IPS-20b (cell line): ENCODE data around the gene ANXA3.
"Not testable (repeated sequence)": the region's sequence is repeated elsewhere in the genome, so short reads cannot be mapped to it uniquely, and the experiment has no call there.

Source experiments
- H3K27ac ChIP-seq: one replicate; pipeline ENCODE4 v1.5.1; 2013; ENCODE audit warnings: low read length
- H3K27me3 ChIP-seq: 2 replicates; pipeline ENCODE4 v1.6.1; 2013; ENCODE audit warnings: mild to moderate bottlenecking, low read length, inconsistent platforms; ENCODE audit not compliant: insufficient read depth
- H3K36me3 ChIP-seq: 2 replicates; pipeline ENCODE4 v1.6.1; 2013; ENCODE audit warnings: low read depth, mild to moderate bottlenecking, inconsistent platforms, low read length, moderate library complexity; ENCODE audit not compliant: insufficient read depth
- H3K4me1 ChIP-seq: 2 replicates; pipeline ENCODE4 v1.6.1; 2013; ENCODE audit warnings: mild to moderate bottlenecking, control low read depth, inconsistent platforms, low read length, moderate library complexity; ENCODE audit not compliant: insufficient read depth
- H3K4me3 ChIP-seq: 2 replicates; pipeline ENCODE4 v1.5.1; 2013; ENCODE audit warnings: mild to moderate bottlenecking, low read length, inconsistent platforms
- H3K9ac ChIP-seq: 2 replicates; pipeline ENCODE4 v1.6.1; 2013; ENCODE audit warnings: low read depth, mild to moderate bottlenecking, inconsistent platforms, low read length, moderate library complexity
- H3K9me3 ChIP-seq: 2 replicates; pipeline ENCODE4 v1.6.1; 2013; ENCODE audit warnings: mild to moderate bottlenecking, low read depth, low read length, inconsistent platforms; ENCODE audit not compliant: insufficient read depth

The ANXA3 gene

DNA sequence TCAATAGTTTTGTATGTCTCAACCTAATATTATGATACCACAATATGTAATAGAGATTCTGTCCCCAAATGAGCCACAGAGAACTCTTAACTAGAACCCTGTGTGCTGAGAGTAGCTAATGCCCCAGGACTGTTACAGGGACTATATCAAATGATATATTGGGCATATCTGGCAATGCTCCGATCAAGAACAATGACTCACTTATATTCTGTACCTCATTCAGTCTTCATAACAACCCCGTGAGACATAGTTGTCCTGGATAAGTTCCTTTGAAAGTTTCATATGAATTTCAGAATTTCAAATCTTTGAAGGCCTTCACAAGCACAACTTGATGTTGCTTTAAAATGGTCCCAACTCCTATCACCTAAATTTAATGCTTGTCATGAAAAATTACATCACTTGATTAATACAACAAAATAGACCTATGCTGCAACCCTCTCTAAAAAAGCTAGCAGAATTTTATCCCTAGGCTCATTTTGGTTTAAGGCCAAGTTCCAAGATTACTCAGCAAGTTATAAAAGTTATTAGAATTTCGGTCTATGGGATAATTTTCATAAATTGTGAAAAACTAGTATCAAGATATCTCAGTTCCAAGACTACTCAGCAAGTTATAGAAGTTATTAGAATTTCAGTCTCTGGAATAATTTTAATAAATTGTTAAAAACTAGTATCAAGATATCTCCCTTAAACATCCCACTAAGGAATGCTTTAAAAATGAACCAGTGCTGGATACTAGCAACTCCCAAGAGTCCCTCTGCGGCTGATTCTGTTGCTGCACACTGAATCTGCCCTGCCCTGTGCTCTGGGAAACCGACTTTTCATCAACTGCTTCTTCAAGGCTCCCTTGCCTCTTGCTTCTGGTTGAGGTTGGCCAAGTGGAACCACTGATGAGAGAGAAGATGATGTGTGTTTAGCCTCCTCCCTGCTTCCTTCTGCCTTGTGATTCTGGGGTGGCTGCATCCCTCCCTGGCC, 6.0 kb upstream of the ANXA3 start:
- no peak overlapping the region for H3K9ac ChIP-seq
- peaks cover 19% of the 10 kb centered on the region for H3K36me3 ChIP-seq
- H3K9me3 ChIP-seq: no peaks in the 10 kb centered on the region
- no peak overlapping the region for H3K4me3 ChIP-seq
- H3K27me3 ChIP-seq: peaks cover 12% of the 10 kb centered on the region; the same call in 1 of the 2 replicates
- no peak overlapping the region for H3K27ac ChIP-seq
- peaks cover 9% of the 10 kb centered on the region; the same call in 1 of the 2 replicates for H3K4me1 ChIP-seq

DNA sequence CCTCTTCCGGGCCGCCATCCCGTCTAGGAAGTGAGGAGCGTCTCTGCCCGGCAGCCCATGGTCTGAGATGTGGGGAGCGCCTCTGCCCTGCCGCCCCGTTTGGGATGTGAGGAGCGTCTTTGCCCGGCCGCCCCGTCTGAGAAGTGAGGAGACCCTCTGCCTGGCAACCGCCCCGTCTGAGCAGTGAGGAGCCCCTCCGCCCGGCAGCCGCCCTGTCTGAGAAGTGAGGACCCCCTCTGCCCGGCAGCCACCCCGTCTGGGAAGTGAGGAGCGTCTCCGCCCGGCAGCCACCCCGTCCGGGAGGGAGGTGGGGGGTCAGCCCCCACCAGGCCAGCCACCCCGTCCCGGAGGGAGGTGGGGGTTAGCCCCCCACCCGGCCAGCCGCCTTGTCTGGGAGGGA, 3.7 kb upstream of the ANXA3 start:
- H3K36me3 ChIP-seq, H3K4me3 ChIP-seq, H3K27ac ChIP-seq, H3K9ac ChIP-seq, H3K9me3 ChIP-seq: not testable (repeated sequence)
- peaks cover 12% of the 10 kb centered on the region; the same call in 1 of the 2 replicates for H3K4me1 ChIP-seq
- peaks cover 35% of the 10 kb centered on the region for H3K27me3 ChIP-seq

DNA sequence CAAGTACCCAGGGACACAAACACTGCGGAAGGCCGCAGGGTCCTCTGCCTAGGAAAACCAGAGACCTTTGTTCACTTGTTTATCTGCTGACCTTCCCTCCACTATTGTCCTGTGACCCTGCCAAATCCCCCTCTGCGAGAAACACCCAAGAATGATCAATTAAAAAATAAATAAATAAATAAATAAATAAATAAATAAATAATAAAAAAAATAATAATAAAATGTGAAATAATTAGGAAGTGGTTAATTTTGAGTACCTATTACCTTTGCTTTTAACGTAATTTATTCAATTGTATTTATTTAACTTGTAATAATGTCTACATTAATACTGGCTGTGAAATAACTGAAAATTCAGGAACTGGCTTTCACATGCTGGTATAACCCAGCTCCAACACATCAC, 2.7 kb upstream of the ANXA3 start:
- H3K4me1 ChIP-seq: not testable (repeated sequence)

DNA sequence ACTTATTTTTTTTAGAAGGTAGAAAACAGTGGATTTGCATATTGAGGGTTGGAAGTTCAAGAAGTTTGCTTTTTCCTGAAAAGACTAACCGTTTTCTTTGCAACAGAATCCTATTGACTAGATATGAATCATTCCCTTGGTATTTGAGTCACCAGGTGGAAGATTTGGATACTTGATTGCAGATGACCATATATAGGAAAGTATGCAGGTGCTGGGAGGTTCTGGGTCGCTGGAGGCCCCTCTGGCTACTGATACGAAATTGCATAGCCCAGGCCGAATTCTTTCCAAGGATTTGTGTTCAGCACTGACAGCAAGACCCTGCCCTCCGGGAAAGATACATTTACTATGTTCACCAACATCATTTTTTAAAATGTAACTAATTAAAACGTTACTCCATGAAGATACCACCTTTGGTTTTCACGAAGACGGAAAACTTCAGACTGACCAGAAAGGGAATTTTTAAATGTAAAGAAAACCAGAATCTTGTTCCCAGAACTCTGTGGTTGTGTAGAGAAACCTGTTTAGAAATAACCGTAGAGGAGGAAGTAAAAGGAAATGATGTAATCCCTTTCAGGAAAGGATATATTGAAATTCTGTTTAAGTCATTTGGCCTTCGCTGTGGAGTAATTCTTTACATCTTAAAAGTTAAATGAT, 946 bp downstream of the ANXA3 start:
- H3K4me1 ChIP-seq: peaks cover 6% of the 10 kb centered on the region; the same call in 1 of the 2 replicates
- no peak overlapping the region for H3K27ac ChIP-seq
- H3K4me3 ChIP-seq: peak overlapping the region; percentile 74
- H3K27me3 ChIP-seq: peaks cover 39% of the 10 kb centered on the region
- peak overlapping the region; percentile 95 for H3K9ac ChIP-seq
- H3K36me3 ChIP-seq: 0 out of 2 replicates have a peak, but pooled peaks cover 8% of the 10 kb centered on the region
- H3K9me3 ChIP-seq: no peaks in the 10 kb centered on the region

More for the DNA sequence above, 2.7 kb upstream of the ANXA3 start:
- not testable (repeated sequence) for H3K27ac ChIP-seq, H3K4me3 ChIP-seq, H3K9ac ChIP-seq, H3K36me3 ChIP-seq, H3K9me3 ChIP-seq
- peaks cover 39% of the 10 kb centered on the region for H3K27me3 ChIP-seq

DNA sequence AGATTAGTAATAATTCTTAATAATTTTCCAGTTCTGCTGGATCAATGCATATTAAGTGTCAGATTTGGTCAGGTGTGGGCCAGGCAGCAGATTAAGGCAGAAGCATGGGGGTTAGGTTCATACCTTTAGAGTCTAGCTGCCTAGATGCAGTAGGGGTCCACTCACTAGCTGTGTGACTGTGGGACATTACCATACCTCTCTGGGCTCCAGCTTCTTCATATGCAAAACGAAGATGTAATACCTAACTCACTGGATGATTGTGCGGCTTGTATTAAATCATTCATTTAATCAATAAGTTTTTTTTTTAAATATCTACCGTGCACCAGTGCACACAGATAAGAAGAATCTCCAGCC, 1.4 kb downstream of the ANXA3 start:
- Histone ChIP-seq H3K9me3 (no peaks in the 10 kb centered on the region), H3K4me1 (peaks cover 6% of the 10 kb centered on the region; the same call in 1 of the 2 replicates), H3K27me3 (peaks cover 39% of the 10 kb centered on the region), H3K4me3 (peak overlapping the region; percentile 74), H3K9ac (peak overlapping the region; percentile 95; the same call in 1 of the 2 replicates), H3K27ac (no peak overlapping the region), H3K36me3 (0 out of 2 replicates have a peak, but pooled peaks cover 8% of the 10 kb centered on the region)

DNA sequence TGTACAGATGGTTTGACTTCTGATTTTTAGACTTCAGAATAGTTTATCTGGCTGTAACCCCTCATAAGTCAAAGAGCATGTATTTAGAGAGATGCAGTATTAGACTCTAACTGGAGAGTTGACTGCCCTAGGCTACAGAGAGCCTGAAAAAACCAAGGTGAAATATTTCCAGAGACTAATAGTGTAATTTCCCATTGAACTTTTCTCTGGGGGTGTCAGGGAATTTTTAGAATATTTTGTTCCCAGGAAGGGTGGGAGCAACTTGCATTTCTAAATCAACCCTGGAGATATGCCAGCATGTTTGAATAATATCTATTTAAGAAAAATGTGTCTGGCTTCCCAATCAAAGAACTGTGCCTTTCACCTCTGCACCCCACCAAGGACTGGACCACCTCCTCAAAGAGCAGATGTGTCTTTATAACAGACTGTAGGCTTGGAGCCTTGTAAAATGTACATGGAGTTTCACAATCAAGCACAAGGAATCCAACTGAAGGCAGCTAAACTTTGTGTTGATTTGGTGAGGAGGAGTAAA, 2.0 kb downstream of the ANXA3 start:
- H3K4me1 ChIP-seq: peaks cover 6% of the 10 kb centered on the region
- peak overlapping the region; percentile 37; the same call in 1 of the 2 replicates for H3K9ac ChIP-seq

DNA sequence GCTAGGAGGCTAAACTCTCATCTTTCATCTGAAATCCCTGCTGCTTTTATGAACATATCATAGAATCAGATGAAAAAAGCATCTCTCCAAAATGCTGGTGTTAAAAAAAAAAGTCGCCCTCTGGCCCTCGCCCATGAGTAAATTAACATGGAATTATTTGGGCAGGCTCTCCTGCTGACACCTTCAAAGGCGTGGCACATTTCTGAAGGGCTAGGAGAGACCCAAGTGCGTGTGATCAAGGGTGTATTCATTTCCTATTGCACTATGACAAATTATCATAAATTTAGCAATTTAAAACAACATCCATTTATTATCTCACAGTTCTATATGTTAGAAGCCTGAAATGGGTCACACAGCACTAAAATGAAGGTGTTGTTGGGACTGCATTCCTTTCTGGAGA, 5.1 kb downstream of the ANXA3 start:
- Histone ChIP-seq H3K4me1 (peaks cover 17% of the 10 kb centered on the region), H3K4me3 (no peak overlapping the region), H3K9ac (no peak overlapping the region), H3K27me3 (peaks cover 16% of the 10 kb centered on the region), H3K36me3 (0 out of 2 replicates have a peak, but pooled peaks cover 8% of the 10 kb centered on the region), H3K9me3 (no peaks in the 10 kb centered on the region), H3K27ac (no peak overlapping the region)

More for the DNA sequence above, 2.0 kb downstream of the ANXA3 start:
- Histone ChIP-seq H3K27ac (no peak overlapping the region), H3K4me3 (no peak overlapping the region), H3K27me3 (peaks cover 39% of the 10 kb centered on the region), H3K36me3 (0 out of 2 replicates have a peak, but pooled peaks cover 8% of the 10 kb centered on the region), H3K9me3 (no peaks in the 10 kb centered on the region)

DNA sequence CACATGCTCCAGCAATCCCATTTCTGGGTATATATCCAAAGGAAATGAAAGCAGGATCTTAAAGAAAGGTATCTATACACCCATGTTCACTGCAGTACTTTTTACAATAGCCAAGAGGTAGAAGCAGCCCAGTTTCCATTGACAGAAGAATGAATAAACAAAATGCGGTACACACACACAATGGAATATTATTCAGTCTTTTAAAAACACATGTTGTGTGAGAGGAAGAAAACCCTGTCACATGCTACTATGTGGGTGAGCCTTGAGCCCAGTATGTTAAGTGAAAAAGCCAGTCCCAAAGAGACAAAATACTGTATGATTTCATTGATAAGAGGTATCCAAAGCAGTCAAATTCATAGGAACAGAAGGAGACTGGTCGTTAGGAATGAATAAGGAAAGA, 6.3 kb downstream of the ANXA3 start:
- H3K36me3 ChIP-seq: 0 out of 2 replicates have a peak, but pooled peaks cover 8% of the 10 kb centered on the region
- H3K27me3 ChIP-seq: peaks cover 4% of the 10 kb centered on the region; the same call in 1 of the 2 replicates
- H3K9me3 ChIP-seq: no peaks in the 10 kb centered on the region
- no peak overlapping the region for H3K4me3 ChIP-seq
- H3K4me1 ChIP-seq: peaks cover 24% of the 10 kb centered on the region
- no peak overlapping the region for H3K27ac ChIP-seq
- no peak overlapping the region for H3K9ac ChIP-seq

DNA sequence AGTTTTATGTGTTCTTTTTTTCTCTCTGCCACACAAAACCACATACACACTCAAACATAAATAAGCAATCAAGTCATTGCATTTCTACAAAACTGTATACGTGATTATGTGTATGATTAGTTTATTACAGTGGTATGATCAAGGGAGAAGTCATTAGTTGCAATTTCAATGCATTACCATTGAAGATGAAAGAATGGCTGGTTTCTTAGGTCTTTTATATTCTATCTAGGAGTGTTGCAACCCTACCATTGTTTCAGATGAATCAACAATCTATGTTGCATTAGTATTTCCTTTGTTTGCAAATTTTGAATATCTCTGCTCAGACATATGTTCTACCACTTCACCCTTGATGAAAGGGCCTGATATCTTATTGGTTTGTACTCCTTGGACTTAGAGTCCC, 6.8 kb downstream of the ANXA3 start:
- H3K27ac ChIP-seq: no peak overlapping the region
- 0 out of 2 replicates have a peak, but pooled peaks cover 8% of the 10 kb centered on the region for H3K36me3 ChIP-seq
- no peak overlapping the region for H3K4me3 ChIP-seq
- peaks cover 27% of the 10 kb centered on the region for H3K4me1 ChIP-seq
- no peaks in the 10 kb centered on the region for H3K9me3 ChIP-seq
- H3K27me3 ChIP-seq: no peaks in the 10 kb centered on the region; the same call in 1 of the 2 replicates
- no peak overlapping the region for H3K9ac ChIP-seq

DNA sequence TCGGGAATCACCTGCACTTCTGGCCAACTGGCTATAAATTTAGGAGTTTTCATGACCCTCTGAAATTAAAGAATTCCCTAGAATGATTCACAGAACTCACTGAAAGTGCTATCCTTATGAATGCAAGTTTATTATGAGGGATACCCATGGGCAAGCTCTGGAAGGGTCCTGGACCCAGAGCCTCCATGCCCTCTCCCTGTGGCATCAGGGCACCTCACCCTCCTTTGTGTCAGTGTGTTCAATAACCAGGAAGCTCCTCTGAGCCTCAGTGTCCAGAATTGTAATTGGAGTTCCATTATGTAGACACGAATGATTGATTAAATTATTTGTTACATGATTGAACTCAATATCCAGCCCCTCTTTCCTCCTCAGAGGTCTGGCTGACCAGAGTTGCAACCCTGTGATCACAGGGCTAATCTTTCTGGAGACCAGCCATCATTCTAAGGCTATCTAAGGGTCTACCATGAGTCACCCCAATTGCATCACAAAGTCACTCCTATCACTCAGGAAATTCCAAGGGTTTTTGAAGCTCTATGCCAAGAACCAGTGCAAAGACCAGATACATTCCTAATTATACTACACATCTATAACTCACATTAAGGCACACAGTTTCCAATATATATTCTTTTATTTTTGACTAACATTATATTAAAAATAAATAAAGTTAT, 8.9 kb downstream of the ANXA3 start:
- H3K9ac ChIP-seq: no peak overlapping the region
- H3K27ac ChIP-seq: no peak overlapping the region
- no peaks in the 10 kb centered on the region for H3K27me3 ChIP-seq
- H3K4me1 ChIP-seq: peaks cover 27% of the 10 kb centered on the region
- no peak overlapping the region for H3K4me3 ChIP-seq
- 0 out of 2 replicates have a peak, but pooled peaks cover 5% of the 10 kb centered on the region for H3K36me3 ChIP-seq
- H3K9me3 ChIP-seq: no peaks in the 10 kb centered on the region

DNA sequence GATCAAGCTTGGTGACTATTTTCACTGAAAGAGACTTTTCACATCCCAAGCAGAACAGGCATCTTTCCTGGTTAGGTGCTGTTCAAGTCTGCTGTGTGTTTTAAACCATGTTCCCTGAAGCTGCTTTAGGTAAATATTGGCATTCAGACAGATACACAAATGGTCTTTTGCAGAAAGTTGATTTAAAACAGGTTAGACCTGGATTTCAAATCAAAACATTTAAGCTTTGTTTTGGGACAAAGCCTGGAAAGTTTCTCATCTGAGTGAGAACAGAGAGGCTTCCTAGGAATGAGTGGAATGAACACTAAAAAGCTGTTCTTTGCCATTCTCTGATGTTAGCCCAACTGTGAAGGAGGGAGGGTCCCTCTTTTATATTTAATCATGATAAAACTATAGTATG, 10.1 kb downstream of the ANXA3 start:
- no peak overlapping the region for H3K27ac ChIP-seq
- H3K9ac ChIP-seq: no peak overlapping the region
- peaks cover 32% of the 10 kb centered on the region for H3K4me1 ChIP-seq

More for the DNA sequence above, 10.1 kb downstream of the ANXA3 start:
- Histone ChIP-seq H3K9me3 (no peaks in the 10 kb centered on the region), H3K27me3 (no peaks in the 10 kb centered on the region), H3K36me3 (no peaks in the 10 kb centered on the region), H3K4me3 (no peak overlapping the region)
